Measurements from ENCODE around the gene COL27A1.

COL27A1 gene

DNA sequence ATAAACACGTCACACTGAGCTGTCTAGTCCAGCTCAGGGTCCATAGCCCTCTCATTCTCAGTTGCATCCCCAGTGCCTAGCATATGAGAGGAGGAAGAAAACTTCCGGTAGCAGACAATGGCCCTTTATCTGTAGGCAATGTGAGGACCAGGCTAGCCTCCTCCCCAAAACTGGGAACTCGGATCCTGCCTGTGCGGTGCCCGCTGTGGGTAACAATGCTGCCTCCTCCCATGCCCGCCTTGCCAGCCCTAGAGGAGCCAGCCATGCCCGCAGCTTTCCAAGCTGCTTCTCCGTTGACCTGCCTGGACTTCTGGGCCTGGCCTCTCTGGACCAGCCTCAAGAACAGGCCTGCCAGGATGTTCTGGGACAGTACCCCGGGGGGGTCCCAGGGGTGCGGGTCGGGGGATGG lies 93.0 kb downstream of the COL27A1 start:
- TF ChIP-seq, protein P1, sequence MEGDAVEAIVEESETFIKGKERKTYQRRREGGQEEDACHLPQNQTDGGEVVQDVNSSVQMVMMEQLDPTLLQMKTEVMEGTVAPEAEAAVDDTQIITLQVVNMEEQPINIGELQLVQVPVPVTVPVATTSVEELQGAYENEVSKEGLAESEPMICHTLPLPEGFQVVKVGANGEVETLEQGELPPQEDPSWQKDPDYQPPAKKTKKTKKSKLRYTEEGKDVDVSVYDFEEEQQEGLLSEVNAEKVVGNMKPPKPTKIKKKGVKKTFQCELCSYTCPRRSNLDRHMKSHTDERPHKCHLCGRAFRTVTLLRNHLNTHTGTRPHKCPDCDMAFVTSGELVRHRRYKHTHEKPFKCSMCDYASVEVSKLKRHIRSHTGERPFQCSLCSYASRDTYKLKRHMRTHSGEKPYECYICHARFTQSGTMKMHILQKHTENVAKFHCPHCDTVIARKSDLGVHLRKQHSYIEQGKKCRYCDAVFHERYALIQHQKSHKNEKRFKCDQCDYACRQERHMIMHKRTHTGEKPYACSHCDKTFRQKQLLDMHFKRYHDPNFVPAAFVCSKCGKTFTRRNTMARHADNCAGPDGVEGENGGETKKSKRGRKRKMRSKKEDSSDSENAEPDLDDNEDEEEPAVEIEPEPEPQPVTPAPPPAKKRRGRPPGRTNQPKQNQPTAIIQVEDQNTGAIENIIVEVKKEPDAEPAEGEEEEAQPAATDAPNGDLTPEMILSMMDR (IDR thresholded peaks at IDR 0.05) = no peak

DNA sequence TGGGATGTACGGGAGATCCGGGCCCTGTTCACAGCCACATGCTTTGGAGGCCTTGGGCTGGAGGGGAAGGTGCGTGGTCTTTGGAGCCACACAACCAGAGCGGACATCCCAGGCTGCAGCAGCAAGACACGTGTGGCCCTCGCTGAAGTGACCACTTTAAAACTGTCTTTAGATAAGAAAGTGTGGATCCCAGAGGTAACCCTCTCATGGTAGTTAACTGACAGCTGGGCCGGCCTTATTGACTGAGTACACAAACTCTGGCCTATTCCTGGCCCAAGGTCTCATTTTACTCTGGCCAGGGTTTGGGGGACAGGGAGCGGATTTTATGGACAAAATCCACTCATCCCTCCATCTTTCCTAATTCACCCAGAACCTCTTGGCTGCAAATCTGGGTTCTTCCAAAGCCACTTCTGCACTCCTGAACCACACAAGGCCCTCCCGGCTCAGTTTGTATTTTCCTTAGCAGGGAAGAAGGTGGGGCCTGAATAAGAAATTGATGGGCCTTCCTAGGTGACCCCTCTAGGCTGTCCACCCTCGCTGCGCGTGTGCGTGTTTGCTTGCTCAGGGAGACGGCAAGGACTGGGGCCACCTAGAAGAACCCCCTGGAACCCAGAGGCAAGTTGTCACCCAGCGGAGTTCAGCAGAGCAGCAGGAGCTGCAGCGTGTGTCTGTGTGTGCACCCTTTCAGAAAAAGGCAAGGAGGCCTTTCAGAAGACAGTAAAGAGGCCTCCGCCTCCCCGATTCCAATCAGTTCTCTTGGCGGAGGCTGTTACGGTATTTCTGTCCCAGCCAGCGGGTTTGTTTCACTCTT lies 94.3 kb downstream of the COL27A1 start:
- TF ChIP-seq, protein P1 (IDR thresholded peaks at IDR 0.05) = no peak

DNA sequence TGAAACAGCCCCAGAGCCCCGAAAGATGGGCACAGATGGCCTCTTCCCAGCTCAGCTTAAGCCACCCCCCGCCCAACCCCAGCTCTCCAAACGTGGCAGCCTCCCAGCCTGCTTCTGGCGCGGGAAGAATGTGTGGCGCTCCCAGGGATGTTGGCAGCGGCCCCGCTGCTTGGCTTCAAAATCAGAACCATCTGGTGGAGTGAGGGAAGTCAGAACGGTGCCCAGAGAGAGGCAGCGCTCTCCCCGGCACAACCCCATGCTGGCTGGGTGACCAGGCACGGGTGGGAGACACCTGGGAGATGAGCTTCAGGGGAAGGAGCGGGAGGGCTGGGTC lies 94.9 kb downstream of the COL27A1 start:
- TF ChIP-seq, protein P1 (IDR thresholded peaks at IDR 0.05) = no peak

DNA sequence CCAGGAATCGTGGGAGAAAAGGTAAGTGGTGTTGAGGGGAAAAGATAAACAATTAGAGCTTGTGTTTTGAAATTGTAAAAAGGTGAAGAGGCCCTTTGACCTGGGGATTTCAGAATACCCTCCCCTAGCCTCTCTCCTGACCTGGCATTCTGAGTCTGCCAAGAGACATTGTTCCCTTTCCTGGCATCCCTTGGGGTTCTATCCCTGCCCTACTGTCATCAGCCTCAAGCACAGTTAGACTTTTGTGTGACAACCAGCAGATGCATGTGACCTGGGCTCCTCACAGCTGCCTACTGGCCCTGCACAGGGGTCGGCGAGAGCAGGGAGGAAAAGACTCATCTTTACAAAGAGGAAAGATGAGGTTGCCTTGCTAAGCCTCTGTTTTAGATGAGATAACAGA lies 95.3 kb downstream of the COL27A1 start:
- TF ChIP-seq, protein P1 (IDR thresholded peaks at IDR 0.05) = no peak

DNA sequence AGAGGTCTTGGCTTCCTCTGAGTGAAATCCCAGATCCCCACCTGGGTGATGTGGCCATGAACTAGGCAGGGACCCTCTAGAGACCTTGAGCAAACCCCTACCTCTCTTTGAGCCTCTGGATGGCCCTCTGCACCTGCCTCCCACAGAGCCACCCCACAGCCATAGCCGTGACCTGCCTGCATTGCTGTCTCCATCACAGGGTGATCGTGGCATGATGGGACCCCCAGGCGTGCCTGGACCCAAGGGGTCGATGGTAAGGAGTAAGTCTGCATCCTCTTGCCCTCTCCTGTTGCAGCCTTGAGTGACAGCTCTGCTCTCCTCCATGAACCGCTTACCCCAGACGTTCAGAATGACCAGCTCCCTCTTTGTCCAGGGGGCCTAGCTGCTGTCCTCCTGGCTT lies 97.1 kb downstream of the COL27A1 start:
- TF ChIP-seq, protein P1 (IDR thresholded peaks at IDR 0.05) = no peak

DNA sequence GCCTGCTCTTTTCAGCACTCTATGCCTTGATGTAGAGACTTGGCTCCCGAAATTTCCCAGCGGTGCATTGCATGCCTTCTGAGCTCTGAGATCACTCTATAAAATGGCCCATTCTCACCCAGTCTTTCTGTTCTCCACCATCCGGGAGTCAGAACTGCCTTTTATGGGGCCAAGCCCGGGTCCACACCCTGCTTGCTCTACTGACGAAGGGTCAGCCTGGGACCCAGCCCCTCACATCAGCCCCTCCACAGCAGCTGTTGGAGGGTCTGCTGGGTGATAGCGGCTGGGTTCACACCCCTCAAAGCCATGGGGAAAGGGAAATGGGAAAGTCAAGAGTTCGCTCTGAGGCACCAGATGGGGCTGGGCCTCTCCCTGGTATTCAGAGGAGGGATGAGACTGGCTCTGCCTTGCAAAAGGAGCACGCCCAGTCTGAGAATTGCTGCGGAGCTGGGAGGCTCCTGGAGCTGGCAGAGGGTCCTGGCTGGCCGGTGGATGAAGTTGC lies 101.5 kb downstream of the COL27A1 start:
- TF ChIP-seq, protein P1 (IDR thresholded peaks at IDR 0.05) = no peak

DNA sequence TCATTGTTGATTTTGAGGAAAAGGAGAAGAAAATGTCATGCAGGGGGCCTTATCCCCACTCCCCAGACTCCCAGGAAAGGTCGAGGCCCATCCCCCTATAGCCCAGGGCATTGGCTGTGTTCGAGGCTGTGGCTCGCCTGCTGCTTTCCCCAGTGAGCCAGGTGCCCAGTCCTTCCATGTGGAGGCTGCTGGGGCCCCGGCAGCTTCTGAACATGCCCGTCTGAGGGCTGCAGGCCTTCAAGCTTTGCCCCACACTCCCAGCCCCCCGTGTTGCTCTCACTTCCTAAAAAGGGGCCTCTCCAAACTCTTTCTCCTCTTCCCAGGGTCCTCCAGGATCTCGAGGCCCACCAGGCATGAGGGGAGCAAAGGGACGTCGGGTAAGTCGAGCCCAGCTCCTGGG lies 102.9 kb downstream of the COL27A1 start:
- TF ChIP-seq, protein P1 (IDR thresholded peaks at IDR 0.05) = no peak
